ENCODE results near the gene CCNQ. TPM values are rescaled to one million over a fixed set of nuclear protein-coding genes. Genes with fewer than 3 reads are reported as not detected.

CCNQ gene
- total RNA-seq, 1 donor = 29.3 TPM

GRCh38 chrX:153600032-153600373 lies 1.1 kb upstream of the CCNQ start:
- no peaks in the 10 kb centered on the region for H3K36me3 ChIP-seq (ENCODE audit: insufficient read depth, low read length)
- H3K4me3 ChIP-seq (ENCODE audit: insufficient read depth, low read length) = peak overlapping the region; percentile 78
- H3K27me3 ChIP-seq (ENCODE audit: insufficient read depth, low read length) = no peaks in the 10 kb centered on the region
- H4K20me1 ChIP-seq (ENCODE audit: insufficient read depth, low read length) = peaks cover 17% of the 10 kb centered on the region
- no peaks in the 10 kb centered on the region for H3K9me3 ChIP-seq (ENCODE audit: low read depth, low read length)
- DNase-seq (ENCODE audit: insufficient read length, low spot score, missing footprints) = peak; percentile 78
- no peak overlapping the region for H3K27ac ChIP-seq (ENCODE audit: low read depth, low read length)
- TF ChIP-seq CTCF (IDR thresholded peaks at IDR 0.05; ENCODE audit: extremely low read depth, low read depth, low read length) = no peak
- H3K4me2 ChIP-seq (ENCODE audit: insufficient read depth, low read length) = peak overlapping the region; percentile 89
- peak overlapping the region; percentile 85 for H2AFZ ChIP-seq (ENCODE audit: low read length)
- no peaks in the 10 kb centered on the region for H3K4me1 ChIP-seq (ENCODE audit: insufficient read depth, low read length)
- H3K79me2 ChIP-seq (ENCODE audit: insufficient read depth, low read length) = peaks cover 24% of the 10 kb centered on the region

- Histone ChIP-seq H3K27me3 (ENCODE audit: insufficient read depth, low read length) (no peaks in the 10 kb centered on the region), H3K4me3 (ENCODE audit: insufficient read depth, low read length) (peak overlapping the region; percentile 78), H3K79me2 (ENCODE audit: insufficient read depth, low read length) (peaks cover 24% of the 10 kb centered on the region), H3K4me1 (ENCODE audit: insufficient read depth, low read length) (no peaks in the 10 kb centered on the region), H3K36me3 (ENCODE audit: insufficient read depth, low read length) (no peaks in the 10 kb centered on the region), H4K20me1 (ENCODE audit: insufficient read depth, low read length) (peaks cover 17% of the 10 kb centered on the region), H3K9me3 (ENCODE audit: low read depth, low read length) (no peaks in the 10 kb centered on the region), H2AFZ (ENCODE audit: low read length) (peak overlapping the region; percentile 85), H3K27ac (ENCODE audit: low read depth, low read length) (no peak overlapping the region), H3K4me2 (ENCODE audit: insufficient read depth, low read length) (peak overlapping the region; percentile 89)
- no peak for TF ChIP-seq CTCF (IDR thresholded peaks at IDR 0.05; ENCODE audit: extremely low read depth, low read depth, low read length)
- peak; percentile 99 for DNase-seq (ENCODE audit: insufficient read length, low spot score, missing footprints)
Measured at GRCh38 chrX:153599192-153600031, 473 bp upstream of the CCNQ start.

- peaks cover 21% of the 10 kb centered on the region for H4K20me1 ChIP-seq (ENCODE audit: insufficient read depth, low read length)
- no peak overlapping the region for H3K4me3 ChIP-seq (ENCODE audit: insufficient read depth, low read length)
- no peak for TF ChIP-seq CTCF (IDR thresholded peaks at IDR 0.05; ENCODE audit: extremely low read depth, low read depth, low read length)
- no peak overlapping the region for H3K4me2 ChIP-seq (ENCODE audit: insufficient read depth, low read length)
- no peak overlapping the region for H3K27ac ChIP-seq (ENCODE audit: low read depth, low read length)
- peaks cover 24% of the 10 kb centered on the region for H3K79me2 ChIP-seq (ENCODE audit: insufficient read depth, low read length)
- no peaks in the 10 kb centered on the region for H3K9me3 ChIP-seq (ENCODE audit: low read depth, low read length)
- peak; percentile 73 for DNase-seq (ENCODE audit: insufficient read length, low spot score, missing footprints)
- H3K27me3 ChIP-seq (ENCODE audit: insufficient read depth, low read length) = no peaks in the 10 kb centered on the region
- no peaks in the 10 kb centered on the region for H3K4me1 ChIP-seq (ENCODE audit: insufficient read depth, low read length)
- H3K36me3 ChIP-seq (ENCODE audit: insufficient read depth, low read length) = peaks cover 3% of the 10 kb centered on the region
- no peak overlapping the region for H2AFZ ChIP-seq (ENCODE audit: low read length)
Measured at GRCh38 chrX:153596981-153597750, 1.8 kb downstream of the CCNQ start.
